K562 (cell line): ENCODE measurements around the gene PI4K2A. TPM values are rescaled to one million over a fixed set of nuclear protein-coding genes. Genes with fewer than 3 reads are reported as not detected.
A peak's percentile ranks its signal among the peaks of the same experiment; 100 is the strongest.

ENCODE experiments used
- ARID4B ChIP-seq: sonication (generic); formaldehyde crosslinking; IDR thresholded peaks from 2 replicates; pipeline ENCODE4 v1.8.0; 2022; ENCODE audit warnings: mild to moderate bottlenecking, missing genetic modification reagents
- BHLHE40 ChIP-seq: IDR thresholded peaks from 2 replicates; pipeline ENCODE4 v1.6.1; 2011; ENCODE audit warnings: low read length, improper control_type of control experiment
- C11orf30 ChIP-seq: fragments of 450-650 bp; IDR thresholded peaks from 2 replicates; pipeline ENCODE4 v1.6.1; 2016; ENCODE audit warnings: low read depth, mild to moderate bottlenecking
- CBX3 ChIP-seq, 2 experiments: IDR thresholded peaks; 1 replicate in 1 of 2; 2 replicates in 1 of 2; pipeline ENCODE4 v1.6.1; 2012; ENCODE audit warnings: inconsistent platforms in 2 of 2, low read length in 2 of 2, borderline replicate concordance in 1 of 2, control low read depth in 1 of 2
- CEBPG ChIP-seq, 3 experiments: fragments of 200-800 bp in 1 of 3; sonication (Bioruptor generic) in 1 of 3; sonication (generic) in 1 of 3; formaldehyde crosslinking in 1 of 3; IDR thresholded peaks in 2 of 3; conservative IDR thresholded peaks in 1 of 3; 2 replicates each; pipeline versions ENCODE4 v1.6.1 to v1.8.0; 2016 to 2022; ENCODE audit warnings: missing compliant biosample characterization in 2 of 3, missing genetic modification characterization in 2 of 3, mild to moderate bottlenecking in 1 of 3, missing genetic modification reagents in 1 of 3
- CGGBP1 ChIP-seq: fragments of 250-450 bp; sonication (Bioruptor Pico); IDR thresholded peaks from 2 replicates; pipeline ENCODE4 v1.9.0; 2021; ENCODE audit warnings: mild to moderate bottlenecking
- DACH1 ChIP-seq: fragments of 450-650 bp; IDR thresholded peaks from 2 replicates; pipeline ENCODE4 v1.6.1; 2018; ENCODE audit not compliant: partially characterized antibody
- E2F3 ChIP-seq: fragments of 250-450 bp; sonication (Bioruptor Pico); IDR thresholded peaks from 2 replicates; pipeline ENCODE4 v1.4.0; 2020; ENCODE audit warnings: mild to moderate bottlenecking
- FOS ChIP-seq: IDR thresholded peaks from 3 replicates; pipeline ENCODE4 v1.6.1; 2011; ENCODE audit not compliant: insufficient read length; ENCODE audit errors: extremely low read depth
- GATA2 ChIP-seq: sonication (generic); formaldehyde crosslinking; IDR thresholded peaks from 2 replicates; pipeline ENCODE4 v1.4.0; 2020; ENCODE audit warnings: mild to moderate bottlenecking, missing genetic modification reagents
- NRF1 ChIP-seq, 2 experiments: fragments of 450-650 bp; IDR thresholded peaks in 1 of 2; conservative IDR thresholded peaks in 1 of 2; 2 replicates each; pipeline ENCODE4 v1.6.1; 2014; ENCODE audit warnings: mild to moderate bottlenecking in 2 of 2
- POLR2G ChIP-seq: fragments of 200-400 bp; formaldehyde crosslinking; IDR thresholded peaks from 2 replicates; pipeline ENCODE4 v1.6.1; 2017; ENCODE audit warnings: low read depth, mild to moderate bottlenecking, antibody characterized with exemption, low read length, moderate library complexity
- RBBP5 ChIP-seq: fragments of 200-600 bp; sonication (generic); IDR thresholded peaks from 2 replicates; pipeline ENCODE4 v1.6.1; 2012; ENCODE audit warnings: borderline replicate concordance, mild to moderate bottlenecking, low read length, control low read depth, inconsistent platforms; ENCODE audit not compliant: insufficient read depth, poor library complexity, severe bottlenecking
- SMAD4 ChIP-seq: fragments of 250-450 bp; sonication (Bioruptor Pico); conservative IDR thresholded peaks from 2 replicates; pipeline ENCODE4 v1.8.0; 2021; ENCODE audit warnings: inconsistent platforms, mild to moderate bottlenecking, moderate library complexity
- TEAD2 ChIP-seq: fragments of 450-650 bp; IDR thresholded peaks from 2 replicates; pipeline ENCODE4 v1.6.1; 2016; ENCODE audit warnings: missing genetic modification characterization, control low read depth, missing compliant biosample characterization
- THAP12 ChIP-seq: fragments of 250-450 bp; sonication (Bioruptor Pico); IDR thresholded peaks from 2 replicates; pipeline ENCODE4 v1.9.0; 2021; ENCODE audit warnings: mild to moderate bottlenecking, inconsistent platforms
- YY1 ChIP-seq, 3 experiments: IDR thresholded peaks; 2 replicates each; pipeline ENCODE4 v1.6.1; 2011; ENCODE audit warnings: low read length in 2 of 3, mild to moderate bottlenecking in 2 of 3, moderate library complexity in 2 of 3, borderline replicate concordance in 1 of 3, control low read depth in 1 of 3, low read depth in 1 of 3; ENCODE audit not compliant: insufficient read depth in 3 of 3, insufficient replicate concordance in 2 of 3, control insufficient read depth in 1 of 3, insufficient read length in 1 of 3; ENCODE audit errors: extremely low read depth in 1 of 3
- ZNF436 ChIP-seq: fragments of 250-450, 450-650 bp; sonication (Bioruptor Pico); formaldehyde crosslinking; IDR thresholded peaks from 2 replicates; pipeline ENCODE4 v1.7.0; 2020; ENCODE audit warnings: mild to moderate bottlenecking
- ZNF511 ChIP-seq: sonication (generic); formaldehyde crosslinking; IDR thresholded peaks from 2 replicates; pipeline ENCODE4 v1.8.0; 2022; ENCODE audit warnings: mild to moderate bottlenecking, missing genetic modification reagents
- polyA plus RNA-seq, 8 experiments: library from polyadenylated mRNA; depleted of rRNA in 4 of 8; stranded (reverse) in 5 of 8; unstranded in 3 of 8; fragments of >200 nt; fragmentation: Nextera tagmentation in 2 of 8; fragmentation: Illumina TruSeq in 1 of 8; extraction: Ambion mirVana in 2 of 8; extraction: Trizol in 1 of 8; gene quantifications; 2 replicates each; pipeline versions ENCODE4 v1.2.1 to v1.2.3, GENCODE V29; 2011 to 2014; ENCODE audit warnings: inconsistent platforms in 1 of 8, missing spikeins in 1 of 8
- total RNA-seq, 7 experiments: library from RNA; depleted of rRNA in 6 of 7; stranded (reverse); fragments of >200 nt in 6 of 7; fragmentation: Illumina TruSeq in 2 of 7; extraction: Trizol in 2 of 7; gene quantifications; 2 replicates each; pipeline versions ENCODE4 v1.2.1 to v1.2.3, GENCODE V29; 2011 to 2021; ENCODE audit warnings: low replicate concordance in 1 of 7

Gene PI4K2A
- total and polyA plus RNA-seq, 9 of the 15 experiments (the other 6 are each of a cell fraction or from before 2014, with no cell fraction given) = 4.4 to 28.4 (median 16.5) TPM

GRCh38 chr10:97713826-97714400, 73.4 kb downstream of the PI4K2A start (continued):
- TF ChIP-seq CBX3 (IDR thresholded peaks at IDR 0.05; ENCODE audit: borderline replicate concordance in 1 of 2, low read length in 2 of 2) (peak in 1 of 2 experiments; percentile 48; a peak in 1 of 3 replicates), CGGBP1 (CRISPR knock-in tag) (no peak), YY1 (IDR thresholded peaks at IDR 0.05; ENCODE audit: borderline replicate concordance in 1 of 3, control insufficient read depth in 1 of 3, extremely low read depth in 1 of 3, insufficient read depth in 3 of 3, insufficient read length in 1 of 3, insufficient replicate concordance in 2 of 3, low read depth in 1 of 3, low read length in 2 of 3) (peak in 1 of 3 experiments; percentile 55), BHLHE40 (peak; percentile 57), DACH1 (no peak), GATA2 (peak; percentile 61), FOS (no peak), C11orf30 (no peak), THAP12 (no peak; the same call in 1 of the 2 replicates), POLR2G (peak; percentile 82), NRF1 (conservative IDR thresholded peaks at IDR 0.05 in 1 of 2, IDR thresholded peaks at IDR 0.05 in 1 of 2) (peak; percentile 71 to 78), CEBPG (CRISPR knock-in tag; IDR thresholded peaks at IDR 0.05) (peak; percentile 43; the same call in 1 of the 2 replicates), CEBPG (tag; conservative IDR thresholded peaks at IDR 0.05 in 1 of 2, IDR thresholded peaks at IDR 0.05 in 1 of 2) (no peak), ZNF436 (CRISPR knock-in tag) (no peak), TEAD2 (no peak), SMAD4 (CRISPR knock-in tag) (peak; percentile 51; the same call in 1 of the 2 replicates), ZNF511 (peak; percentile 84), ARID4B (no peak), E2F3 (no peak), RBBP5 (peak; percentile 36)
